Left lobe of liver (tissue), 2 donors: Measurements from ENCODE around the gene ATP5F1E. TPM values are rescaled to one million over a fixed set of nuclear protein-coding genes. Genes with fewer than 3 reads are reported as not detected.

Experiments used
- ATAC-seq: fragments of 200-7000 bp; cut with Tn5 transposase; one replicate; pipeline ENCODE4 v1.9.1; 2020; ENCODE audit warnings: mild to moderate bottlenecking, moderate library complexity
- DNase-seq: peaks from one replicate; pipeline ENCODE4 v3.0.0-alpha.2; 2020; ENCODE audit warnings: low spot score
- total RNA-seq: library from RNA; stranded (reverse); gene quantifications from one replicate; pipeline ENCODE4 v1.2.1, GENCODE V29; 2021
- donor health status: DM: no; HTN: no; CAD: no; lungs with moderate emphysema.
- donor health status: DM: no; HTN: yes; CAD: no.

ATP5F1E gene
- total RNA-seq, 1 donor from 2014 or later: 33.3 TPM

DNA sequence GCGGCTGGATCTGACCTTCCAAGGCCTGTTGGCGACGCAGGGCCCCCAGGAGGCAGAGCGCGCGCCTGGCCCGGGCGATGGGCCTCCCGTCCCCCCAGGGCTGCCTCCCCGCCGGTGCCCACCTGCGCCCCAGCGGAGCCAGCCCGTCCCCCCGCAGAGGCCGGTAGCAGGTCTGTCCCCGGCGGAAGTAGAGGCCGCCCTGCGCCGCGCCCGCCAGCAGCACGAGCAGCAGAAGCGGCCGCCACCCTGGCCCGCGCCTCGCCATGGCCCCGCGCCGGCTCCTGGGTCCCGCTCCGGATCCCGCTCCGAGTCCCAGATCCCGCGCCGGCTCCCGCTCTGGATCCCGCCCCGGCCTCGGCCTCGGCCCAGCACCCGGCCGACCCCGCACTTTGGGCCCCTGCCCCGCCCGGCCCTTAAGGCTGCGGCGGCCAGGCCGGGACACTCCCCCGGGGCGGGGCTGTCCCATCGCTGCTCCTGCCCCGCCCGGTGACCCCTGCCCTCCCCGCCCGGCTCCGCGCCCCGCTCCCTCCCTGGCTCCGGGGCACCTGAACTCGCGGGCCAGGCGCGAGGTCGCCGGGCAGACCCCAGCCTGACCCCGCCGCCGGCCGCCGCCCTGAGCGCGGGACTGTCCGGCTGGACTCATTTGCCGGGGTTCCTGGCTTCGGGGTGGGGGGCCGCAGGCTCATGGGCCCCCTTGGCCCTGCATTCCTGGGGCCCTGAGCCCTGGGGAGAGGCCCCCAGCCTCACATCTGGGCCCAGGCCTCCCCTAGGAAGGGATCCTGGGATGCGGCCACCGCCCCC, 25.1 kb downstream of the ATP5F1E start, which contains the start of gene CTSZ:
CTSZ (minus strand) TSS at position 391 of the 801 bp plus-strand sequence; CDS start at position 265, 126 bp downstream.
- DNase-seq: peak; percentile 88
- ATAC-seq: peak; percentile 78

GRCh38 chr20:59006167-59006863, 25.8 kb downstream of the ATP5F1E start:
- peak; percentile 72 for ATAC-seq
- peak; percentile 96 for DNase-seq

DNA sequence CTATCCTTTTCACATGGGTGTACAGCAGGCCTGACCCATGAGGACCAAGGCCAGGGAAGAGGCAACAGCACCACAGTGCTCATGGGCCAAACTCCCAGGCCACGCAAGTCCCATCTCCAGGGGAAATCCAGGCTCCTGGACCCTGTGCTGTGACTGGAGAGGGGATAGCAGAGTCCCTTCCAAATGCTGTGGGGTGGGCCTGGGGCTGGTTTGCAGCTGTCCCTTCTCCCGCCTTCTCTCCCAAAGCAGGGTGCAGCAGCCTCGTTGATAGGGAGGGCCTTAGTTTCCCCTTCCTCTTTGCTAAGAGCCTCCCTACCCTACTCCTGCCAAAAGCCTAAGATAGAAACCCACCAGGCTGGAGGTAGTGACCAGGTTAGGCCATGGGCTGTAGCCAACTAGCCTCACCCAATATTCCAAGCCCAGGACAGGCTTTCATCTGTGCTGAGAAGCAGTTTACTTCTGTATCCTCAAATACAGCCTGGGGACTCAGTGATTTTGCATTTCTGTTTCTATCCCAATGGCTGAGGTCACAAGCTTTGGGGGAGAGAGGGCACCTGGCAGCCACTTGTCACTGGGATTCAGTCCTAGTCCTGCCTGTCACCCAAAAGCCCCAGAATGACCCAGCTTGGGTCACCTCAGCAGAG, 26.5 kb downstream of the ATP5F1E start:
- ATAC-seq (peak; percentile 3), DNase-seq (no peak)

- DNase-seq (peak; percentile 86), ATAC-seq (peak; percentile 48)
Measured at GRCh38 chr20:59004763-59005522, 27.2 kb downstream of the ATP5F1E start.

- DNase-seq (no peak), ATAC-seq (no peak)
Measured at GRCh38 chr20:59004493-59004762, 27.7 kb downstream of the ATP5F1E start.

DNA sequence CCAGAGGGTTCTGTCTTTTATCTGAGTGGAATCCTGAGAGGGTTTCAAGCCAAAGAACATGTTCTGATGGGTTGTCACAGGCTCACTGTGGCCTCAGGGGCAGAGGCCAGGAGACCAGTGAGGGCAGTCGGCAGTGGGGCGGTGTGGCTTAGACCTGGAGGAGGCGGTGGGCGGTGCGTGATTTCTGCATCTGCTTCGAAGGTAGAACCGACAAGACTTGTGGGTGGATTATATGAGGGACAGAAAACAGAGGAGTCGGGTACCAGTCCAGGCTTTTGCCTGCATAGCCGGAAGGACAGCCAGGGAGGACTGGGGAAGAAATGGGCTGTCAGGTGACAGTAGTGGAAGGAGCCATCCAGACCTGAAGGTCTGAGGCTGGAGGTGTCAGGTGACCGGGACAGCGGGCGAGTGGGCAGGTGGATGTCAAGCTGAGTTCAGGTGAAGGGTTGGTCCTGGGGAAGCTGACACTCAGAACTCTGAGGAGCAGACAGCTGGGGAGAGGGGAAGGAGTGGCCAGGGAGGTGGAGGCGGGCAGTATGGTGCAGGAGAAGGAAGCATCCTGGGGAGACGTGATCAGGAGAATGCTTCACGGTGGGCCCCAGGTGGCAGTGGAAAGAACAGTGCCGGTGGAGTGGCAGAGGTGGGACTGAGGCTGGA, 28.2 kb downstream of the ATP5F1E start:
- no peak for DNase-seq
- no peak for ATAC-seq

- DNase-seq (no peak), ATAC-seq (no peak)
Measured at GRCh38 chr20:59002874-59003399, 29.2 kb downstream of the ATP5F1E start.

DNA sequence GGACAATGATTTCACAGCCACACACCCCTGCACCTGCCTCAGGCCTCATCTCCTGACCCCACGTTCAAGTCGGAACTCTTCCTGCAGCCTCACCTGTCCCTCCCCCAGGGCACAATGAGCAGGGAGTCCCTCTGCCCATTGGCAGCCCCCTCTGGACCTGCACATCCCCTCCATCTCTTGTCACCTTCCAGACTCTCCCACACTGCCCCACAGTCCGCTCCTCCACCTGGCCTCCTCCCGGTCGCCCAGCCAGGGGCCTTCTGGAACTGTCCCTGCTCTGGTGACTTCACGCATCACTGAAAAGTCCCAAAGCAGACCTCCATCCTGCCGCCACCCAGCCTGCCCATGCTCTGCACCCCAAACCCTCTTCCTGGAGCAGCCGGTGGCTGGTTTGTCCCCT, 29.7 kb downstream of the ATP5F1E start:
- DNase-seq (no peak), ATAC-seq (no peak)

DNA sequence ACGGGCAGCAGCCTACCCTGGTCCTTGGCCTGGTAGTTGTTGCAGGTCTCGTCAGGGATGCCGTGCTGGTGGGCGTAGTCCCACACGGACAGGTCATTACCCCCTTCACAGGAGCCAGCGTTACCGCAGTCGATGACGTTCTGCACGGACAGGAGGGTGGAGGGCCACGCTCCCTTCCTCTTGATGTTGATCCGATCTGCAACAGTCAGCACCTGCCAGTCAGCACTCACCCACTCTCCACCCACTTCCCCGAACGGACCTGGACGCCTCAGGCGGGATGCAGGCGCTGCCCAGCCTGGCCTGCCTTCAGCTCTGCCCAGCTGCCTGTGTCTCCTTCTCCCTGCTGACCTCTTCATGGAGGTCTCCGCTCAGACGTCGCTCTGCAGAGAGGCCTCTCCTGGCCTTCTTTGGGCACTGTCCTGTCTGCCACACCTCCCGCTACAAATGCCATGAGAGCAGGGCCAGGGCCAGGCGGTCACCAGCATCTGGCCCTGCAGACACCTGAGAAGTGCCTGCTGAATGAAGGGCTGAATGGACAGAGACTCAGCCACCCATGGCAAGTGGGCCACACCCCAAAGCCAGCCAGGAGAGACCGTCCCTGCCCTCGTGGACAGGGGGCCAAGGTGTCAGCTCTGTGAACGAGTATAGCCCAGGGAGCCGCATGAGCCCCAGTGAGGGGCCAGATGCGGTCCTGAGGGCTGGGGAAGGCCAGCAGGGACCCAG, 30.5 kb downstream of the ATP5F1E start:
- no peak for DNase-seq
- no peak for ATAC-seq

DNA sequence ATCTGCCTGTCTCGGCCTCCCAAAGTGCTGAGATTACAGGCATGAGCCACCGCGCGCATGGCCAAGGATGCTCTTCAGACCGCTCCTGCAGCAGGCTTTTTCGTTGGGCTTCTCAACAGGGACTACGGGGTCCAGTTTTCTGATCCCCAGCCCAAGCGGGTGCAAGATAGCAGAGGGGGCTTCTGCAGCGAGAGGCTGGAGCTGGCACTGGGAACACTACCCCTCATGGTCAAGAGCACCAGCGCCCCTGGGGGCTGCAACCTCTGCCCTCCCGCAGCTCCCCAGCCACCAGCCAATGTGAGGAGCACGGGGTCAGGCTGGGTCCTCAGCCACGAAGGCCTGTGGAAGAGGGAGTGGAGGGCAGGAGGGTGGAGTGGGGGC, 31.1 kb downstream of the ATP5F1E start:
- ATAC-seq (no peak), DNase-seq (no peak)

GRCh38 chr20:59000326-59000725, 31.8 kb downstream of the ATP5F1E start:
- no peak for ATAC-seq
- DNase-seq: no peak

- ATAC-seq: no peak
- no peak for DNase-seq
Measured at GRCh38 chr20:58998656-58999055, 33.5 kb downstream of the ATP5F1E start.

- DNase-seq (no peak), ATAC-seq (no peak)
Measured at GRCh38 chr20:58997141-58997770, 34.9 kb downstream of the ATP5F1E start.

DNA sequence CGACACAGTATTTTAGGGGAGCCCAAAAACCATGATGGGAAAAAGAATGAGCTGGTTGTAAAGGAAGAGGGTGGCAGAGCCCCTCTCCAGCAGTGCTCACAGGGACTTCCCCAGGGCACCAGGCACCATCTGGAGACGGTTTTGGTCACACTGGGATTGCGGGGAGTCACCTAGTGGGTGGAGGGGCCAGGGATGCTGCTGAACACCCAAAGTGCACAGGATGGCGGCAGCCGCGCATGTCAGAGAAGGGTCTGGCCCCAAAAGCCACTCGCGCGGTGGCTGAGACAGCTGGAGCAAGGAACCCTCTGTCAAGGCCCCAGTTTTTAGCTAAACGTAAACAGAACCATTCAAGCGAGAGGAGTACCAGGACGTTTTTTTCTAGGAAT, 35.9 kb downstream of the ATP5F1E start:
- ATAC-seq (no peak), DNase-seq (no peak)

GRCh38 chr20:58995461-58996225, 36.5 kb downstream of the ATP5F1E start:
- ATAC-seq (peak; percentile 61), DNase-seq (peak; percentile 60)

DNA sequence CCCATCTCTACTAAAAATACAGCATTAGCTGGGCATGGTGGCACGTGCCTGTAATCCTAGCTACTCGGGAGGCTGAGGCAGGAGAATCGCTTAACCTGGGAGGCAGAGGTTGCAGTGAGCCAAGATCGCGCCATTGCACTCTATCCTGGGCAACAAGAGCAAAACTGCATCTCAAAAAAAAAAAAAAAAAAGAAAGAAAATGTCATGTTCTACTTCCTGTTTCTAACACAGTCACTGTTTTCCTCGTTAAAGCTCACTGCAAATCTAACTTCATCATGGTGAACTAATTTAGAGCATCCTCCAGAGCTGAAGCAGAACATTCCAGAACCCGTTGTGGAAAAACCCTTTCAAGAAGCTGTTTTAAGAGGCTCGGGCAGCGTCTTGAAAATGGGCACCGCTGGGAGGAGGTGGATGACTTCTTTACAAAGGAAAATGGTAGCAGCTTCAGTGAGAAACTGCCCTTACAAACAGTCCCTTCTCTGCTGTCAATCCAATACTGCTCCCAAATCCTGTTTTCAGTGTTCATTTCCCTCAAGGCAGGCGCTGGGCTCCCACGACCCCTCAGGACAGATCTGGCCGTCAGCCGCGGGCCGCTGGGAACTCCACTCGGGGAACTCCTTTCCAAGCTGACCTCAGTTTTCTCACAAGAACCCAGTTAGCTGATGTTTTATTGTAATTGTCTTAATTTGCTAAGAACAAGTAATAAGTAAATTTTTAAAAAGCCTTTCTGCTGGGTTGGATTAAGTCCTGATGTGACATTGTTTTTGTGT, 37.6 kb downstream of the ATP5F1E start:
- ATAC-seq: no peak
- no peak for DNase-seq

DNA sequence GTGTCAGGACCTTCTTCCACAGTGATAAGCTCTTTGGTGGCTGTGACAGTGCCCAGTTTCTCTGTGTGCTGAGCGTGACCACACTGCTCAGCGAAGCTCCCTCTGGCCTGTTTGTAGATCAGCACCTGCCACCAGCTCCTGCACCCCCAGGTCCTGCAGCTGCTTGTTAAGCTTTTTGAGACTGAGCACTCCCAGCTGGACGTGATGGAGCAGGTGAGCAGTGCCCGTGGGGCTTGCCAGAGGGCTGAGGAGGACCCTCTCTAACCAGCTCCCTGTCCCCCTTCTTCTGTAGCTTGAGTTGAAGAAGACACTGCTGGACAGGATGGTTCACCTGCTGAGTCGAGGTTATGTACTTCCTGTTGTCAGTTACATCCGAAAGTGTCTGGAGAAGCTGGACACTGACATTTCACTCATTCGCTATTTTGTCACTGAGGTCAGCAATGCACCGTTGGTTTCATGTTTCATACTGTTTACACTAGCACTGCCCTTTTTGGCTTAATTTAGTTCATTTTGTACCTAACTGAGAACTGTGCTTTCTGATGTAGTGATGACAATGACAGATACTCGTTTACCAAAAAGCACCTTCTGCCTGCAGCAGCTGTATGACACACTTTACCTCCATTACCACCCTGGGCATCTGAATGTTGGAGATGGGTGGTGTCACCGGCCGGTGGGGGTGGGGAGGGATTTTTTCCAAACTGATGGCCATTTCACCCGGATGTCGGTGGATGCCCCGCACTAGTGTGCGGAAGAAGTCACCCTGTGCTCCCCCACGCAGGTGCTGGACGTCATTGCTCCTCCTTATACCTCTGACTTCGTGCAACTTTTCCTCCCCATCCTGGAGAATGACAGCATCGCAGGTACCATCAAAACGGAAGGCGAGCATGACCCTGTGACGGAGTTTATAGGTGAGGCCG, 38.5 kb downstream of the ATP5F1E start:
- no peak for DNase-seq
- ATAC-seq: peak; percentile 43
